NCI-H187 treated with DMSO at 0.1 percent for 48 hours (cell line): Measurements from ENCODE around the gene ATP5ME.
"Not testable (repeated sequence)": the region's sequence is repeated elsewhere in the genome, so short reads cannot be mapped to it uniquely, and the experiment has no call there.

Experiments
- DNase-seq: peaks from one replicate; lab custom pipeline; 2025; lab: John Stamatoyannopoulos, UW

ATP5ME gene

GRCh38 chr4:674172-675035, at the start of gene ATP5ME, which contains the start of gene MYL5:
Gene ATP5ME (minus strand): TSS chr4:674276. CDS start chr4:674247, 29 bp downstream.
Gene MYL5 (plus strand): TSS chr4:674542. CDS start chr4:678027, 3,485 bp downstream.
- peak; percentile 68 for DNase-seq

GRCh38 chr4:722851-723360, 48.8 kb upstream of the ATP5ME start:
- DNase-seq: no peak

- no peak for DNase-seq
Measured at GRCh38 chr4:722169-722725, 48.2 kb upstream of the ATP5ME start.

GRCh38 chr4:721261-722168, 47.4 kb upstream of the ATP5ME start:
- DNase-seq: no peak

GRCh38 chr4:720111-720860, 46.2 kb upstream of the ATP5ME start:
- no peak for DNase-seq

- no peak for DNase-seq
Measured at GRCh38 chr4:718460-718859, 44.4 kb upstream of the ATP5ME start.

GRCh38 chr4:717601-718320, 43.7 kb upstream of the ATP5ME start:
- no peak for DNase-seq

GRCh38 chr4:714087-714486, 40.0 kb upstream of the ATP5ME start:
- no peak for DNase-seq

GRCh38 chr4:712916-713632, 39.0 kb upstream of the ATP5ME start:
- DNase-seq: no peak

- no peak for DNase-seq
Measured at GRCh38 chr4:712093-712492, 38.0 kb upstream of the ATP5ME start.

- DNase-seq: no peak
Measured at GRCh38 chr4:710916-711315, 36.8 kb upstream of the ATP5ME start.

- DNase-seq: no peak
Measured at GRCh38 chr4:710116-710515, 36.0 kb upstream of the ATP5ME start.

GRCh38 chr4:709348-709747, 35.3 kb upstream of the ATP5ME start:
- DNase-seq: no peak

- DNase-seq: no peak
Measured at GRCh38 chr4:708631-708933, 34.5 kb upstream of the ATP5ME start.

- DNase-seq: no peak
Measured at GRCh38 chr4:707929-708630, 34.0 kb upstream of the ATP5ME start.

GRCh38 chr4:706834-707598, 32.9 kb upstream of the ATP5ME start:
- no peak for DNase-seq

- DNase-seq: not testable (repeated sequence)
Measured at GRCh38 chr4:706083-706633, 32.1 kb upstream of the ATP5ME start.

GRCh38 chr4:705278-706082, 31.4 kb upstream of the ATP5ME start, which contains the start of gene PCGF3:
Gene PCGF3 (plus strand): TSS chr4:705832. CDS start chr4:733681, 27,849 bp downstream.
- peak; percentile 82 for DNase-seq
